Measurements from ENCODE around the gene FOXC2. TPM values are rescaled to one million over a fixed set of nuclear protein-coding genes. Genes with fewer than 3 reads are reported as not detected.

The FOXC2 gene
- total and polyA plus RNA-seq, 2 donors (not counting 1 experiment from before 2014, with no cell fraction given): 0.50 to 1.1 TPM

GRCh38 chr16:86531191-86531545, 35.5 kb upstream of the FOXC2 start:
- no peaks in the 10 kb centered on the region for H3K9me3 ChIP-seq (ENCODE audit: control insufficient read depth, insufficient read depth, low read depth, low read length)
- peak overlapping the region; percentile 35 for H3K4me2 ChIP-seq (ENCODE audit: extremely low read depth, insufficient read depth, low read length)
- H3K9ac ChIP-seq (ENCODE audit: insufficient read depth, low read length): no peak overlapping the region
- H3K36me3 ChIP-seq (ENCODE audit: control insufficient read depth, insufficient read depth, low read length): peaks cover 3% of the 10 kb centered on the region
- H2AFZ ChIP-seq (ENCODE audit: low read length): no peak overlapping the region
- no peak for TF ChIP-seq CTCF (conservative IDR thresholded peaks at IDR 0.05 in 1 of 2, IDR thresholded peaks at IDR 0.05 in 1 of 2; ENCODE audit: low read depth in 1 of 2, low read length in 2 of 2)
- TF ChIP-seq EZH2 (IDR thresholded peaks at IDR 0.05; ENCODE audit: low read length, missing control alignments): no peak
- no peaks in the 10 kb centered on the region for H3K79me2 ChIP-seq (ENCODE audit: control insufficient read depth, insufficient read depth, low read length)
- H3K27ac ChIP-seq (ENCODE audit: insufficient read depth, low read length): no peak overlapping the region
- H3K27me3 ChIP-seq (ENCODE audit: control insufficient read depth, insufficient read depth, low read length): no peaks in the 10 kb centered on the region
- no peaks in the 10 kb centered on the region for H4K20me1 ChIP-seq (ENCODE audit: control insufficient read depth, extremely low read depth, insufficient read depth, low read length)
- no peak overlapping the region for H3K4me3 ChIP-seq (replicated peaks in 1 of 4; ENCODE audit: control extremely low read depth in 1 of 4, insufficient read depth in 1 of 4, low read depth in 3 of 4, low read length in 4 of 4)
- no peaks in the 10 kb centered on the region for H3K4me1 ChIP-seq (ENCODE audit: control insufficient read depth, extremely low read depth, insufficient read depth, low read length)
- DNase-seq (ENCODE audit: low read depth in 2 of 2): peak; percentile 63 to 95

GRCh38 chr16:86531641-86532525, 34.7 kb upstream of the FOXC2 start:
- no peaks in the 10 kb centered on the region for H4K20me1 ChIP-seq (ENCODE audit: control insufficient read depth, extremely low read depth, insufficient read depth, low read length)
- DNase-seq (ENCODE audit: low read depth in 2 of 2): no peak
- H3K9ac ChIP-seq (ENCODE audit: insufficient read depth, low read length): no peak overlapping the region
- no peak overlapping the region for H2AFZ ChIP-seq (ENCODE audit: low read length)
- H3K4me3 ChIP-seq (replicated peaks in 1 of 4; ENCODE audit: control extremely low read depth in 1 of 4, insufficient read depth in 1 of 4, low read depth in 3 of 4, low read length in 4 of 4): no peak overlapping the region
- no peaks in the 10 kb centered on the region for H3K79me2 ChIP-seq (ENCODE audit: control insufficient read depth, insufficient read depth, low read length)
- H3K9me3 ChIP-seq (ENCODE audit: control insufficient read depth, insufficient read depth, low read depth, low read length): no peaks in the 10 kb centered on the region
- no peak overlapping the region for H3K4me2 ChIP-seq (ENCODE audit: extremely low read depth, insufficient read depth, low read length)
- H3K36me3 ChIP-seq (ENCODE audit: control insufficient read depth, insufficient read depth, low read length): peaks cover 6% of the 10 kb centered on the region
- no peak overlapping the region for H3K27ac ChIP-seq (ENCODE audit: insufficient read depth, low read length)
- H3K4me1 ChIP-seq (ENCODE audit: control insufficient read depth, extremely low read depth, insufficient read depth, low read length): no peaks in the 10 kb centered on the region
- TF ChIP-seq CTCF (conservative IDR thresholded peaks at IDR 0.05 in 1 of 2, IDR thresholded peaks at IDR 0.05 in 1 of 2; ENCODE audit: low read depth in 1 of 2, low read length in 2 of 2): no peak
- no peak for TF ChIP-seq EZH2 (IDR thresholded peaks at IDR 0.05; ENCODE audit: low read length, missing control alignments)
- H3K27me3 ChIP-seq (ENCODE audit: control insufficient read depth, insufficient read depth, low read length): no peaks in the 10 kb centered on the region

DNA sequence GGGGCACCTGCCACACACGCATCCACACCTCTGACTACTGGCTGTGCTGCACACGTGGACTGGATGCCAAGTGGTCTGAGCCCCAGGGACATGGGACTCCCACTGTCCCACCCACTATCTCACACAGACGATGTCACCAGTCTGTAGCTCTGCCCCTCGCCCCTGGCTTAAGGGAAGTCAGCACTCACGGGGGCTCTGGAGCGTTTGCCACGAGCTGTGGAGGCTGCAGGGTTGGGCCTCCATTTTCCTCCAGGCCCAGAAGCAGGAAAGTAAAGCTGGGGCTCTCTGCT, 34.2 kb upstream of the FOXC2 start:
- no peak for DNase-seq (ENCODE audit: low read depth in 2 of 2)
- H3K9me3 ChIP-seq (ENCODE audit: control insufficient read depth, insufficient read depth, low read depth, low read length): no peaks in the 10 kb centered on the region
- H3K4me2 ChIP-seq (ENCODE audit: extremely low read depth, insufficient read depth, low read length): no peak overlapping the region
- no peak overlapping the region for H2AFZ ChIP-seq (ENCODE audit: low read length)
- peaks cover 6% of the 10 kb centered on the region for H3K36me3 ChIP-seq (ENCODE audit: control insufficient read depth, insufficient read depth, low read length)
- no peaks in the 10 kb centered on the region for H3K27me3 ChIP-seq (ENCODE audit: control insufficient read depth, insufficient read depth, low read length)
- H3K4me1 ChIP-seq (ENCODE audit: control insufficient read depth, extremely low read depth, insufficient read depth, low read length): no peaks in the 10 kb centered on the region
- no peak overlapping the region for H3K4me3 ChIP-seq (replicated peaks in 1 of 4; ENCODE audit: control extremely low read depth in 1 of 4, insufficient read depth in 1 of 4, low read depth in 3 of 4, low read length in 4 of 4)
- no peak overlapping the region for H3K27ac ChIP-seq (ENCODE audit: insufficient read depth, low read length)
- no peaks in the 10 kb centered on the region for H4K20me1 ChIP-seq (ENCODE audit: control insufficient read depth, extremely low read depth, insufficient read depth, low read length)
- no peaks in the 10 kb centered on the region for H3K79me2 ChIP-seq (ENCODE audit: control insufficient read depth, insufficient read depth, low read length)
- TF ChIP-seq EZH2 (IDR thresholded peaks at IDR 0.05; ENCODE audit: low read length, missing control alignments) (no peak), CTCF (conservative IDR thresholded peaks at IDR 0.05 in 1 of 2, IDR thresholded peaks at IDR 0.05 in 1 of 2; ENCODE audit: low read depth in 1 of 2, low read length in 2 of 2) (no peak)
- no peak overlapping the region for H3K9ac ChIP-seq (ENCODE audit: insufficient read depth, low read length)
